ENCODE measurements around the gene PIK3R5.

The PIK3R5 gene

DNA sequence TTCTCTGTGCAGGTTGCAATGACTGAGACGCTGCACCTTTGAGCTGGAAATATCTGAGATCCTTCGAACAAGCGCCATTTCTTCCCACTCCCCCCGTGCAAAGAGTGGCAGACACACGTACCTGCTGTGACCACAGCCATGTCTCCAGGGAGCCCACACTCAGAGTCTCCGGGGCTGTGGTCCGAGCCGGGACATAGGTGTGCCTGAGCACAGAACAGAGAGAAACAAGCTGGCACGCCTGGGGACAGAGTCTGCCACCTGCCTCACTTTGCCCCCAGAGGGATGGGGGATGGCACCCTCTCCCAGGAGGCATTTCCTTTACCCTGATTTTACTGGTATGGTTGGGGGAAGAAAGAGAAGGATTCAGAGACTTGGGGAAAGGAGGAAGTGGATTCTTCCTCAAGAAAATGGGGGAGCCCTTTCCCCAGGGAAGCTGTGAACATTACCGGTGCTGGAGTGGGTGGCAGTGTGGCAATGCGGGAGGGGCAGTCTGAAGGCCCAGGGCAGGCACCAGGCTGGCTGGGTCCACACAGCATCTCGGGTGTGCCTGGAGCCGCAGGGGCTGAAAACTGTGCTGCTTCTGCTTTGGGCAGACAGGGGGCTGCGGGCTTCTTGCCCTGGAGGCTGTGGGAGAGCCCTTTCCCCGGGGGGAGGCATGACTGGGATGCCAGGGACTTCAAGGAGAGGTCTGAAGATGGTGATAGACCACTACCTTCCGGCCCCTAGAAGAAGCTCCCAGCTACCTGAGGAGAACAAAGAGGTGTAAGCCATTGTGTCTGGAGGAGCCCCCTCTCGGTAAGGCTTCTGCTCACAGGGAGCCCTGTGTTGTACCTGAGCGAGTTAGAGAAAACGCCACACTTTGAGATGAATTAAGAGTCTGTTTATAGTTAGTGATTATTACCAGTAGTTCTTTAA is 91.4 kb downstream of the PIK3R5 start:
- no peak overlapping the region for H3K4me3 ChIP-seq (ENCODE audit: low read depth, low read length)
- TF ChIP-seq, protein P1, sequence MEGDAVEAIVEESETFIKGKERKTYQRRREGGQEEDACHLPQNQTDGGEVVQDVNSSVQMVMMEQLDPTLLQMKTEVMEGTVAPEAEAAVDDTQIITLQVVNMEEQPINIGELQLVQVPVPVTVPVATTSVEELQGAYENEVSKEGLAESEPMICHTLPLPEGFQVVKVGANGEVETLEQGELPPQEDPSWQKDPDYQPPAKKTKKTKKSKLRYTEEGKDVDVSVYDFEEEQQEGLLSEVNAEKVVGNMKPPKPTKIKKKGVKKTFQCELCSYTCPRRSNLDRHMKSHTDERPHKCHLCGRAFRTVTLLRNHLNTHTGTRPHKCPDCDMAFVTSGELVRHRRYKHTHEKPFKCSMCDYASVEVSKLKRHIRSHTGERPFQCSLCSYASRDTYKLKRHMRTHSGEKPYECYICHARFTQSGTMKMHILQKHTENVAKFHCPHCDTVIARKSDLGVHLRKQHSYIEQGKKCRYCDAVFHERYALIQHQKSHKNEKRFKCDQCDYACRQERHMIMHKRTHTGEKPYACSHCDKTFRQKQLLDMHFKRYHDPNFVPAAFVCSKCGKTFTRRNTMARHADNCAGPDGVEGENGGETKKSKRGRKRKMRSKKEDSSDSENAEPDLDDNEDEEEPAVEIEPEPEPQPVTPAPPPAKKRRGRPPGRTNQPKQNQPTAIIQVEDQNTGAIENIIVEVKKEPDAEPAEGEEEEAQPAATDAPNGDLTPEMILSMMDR (IDR thresholded peaks at IDR 0.05; ENCODE audit: control insufficient read depth, extremely low read depth, insufficient read depth), result no peak
- no peak for DNase-seq (ENCODE audit: low read depth)

DNA sequence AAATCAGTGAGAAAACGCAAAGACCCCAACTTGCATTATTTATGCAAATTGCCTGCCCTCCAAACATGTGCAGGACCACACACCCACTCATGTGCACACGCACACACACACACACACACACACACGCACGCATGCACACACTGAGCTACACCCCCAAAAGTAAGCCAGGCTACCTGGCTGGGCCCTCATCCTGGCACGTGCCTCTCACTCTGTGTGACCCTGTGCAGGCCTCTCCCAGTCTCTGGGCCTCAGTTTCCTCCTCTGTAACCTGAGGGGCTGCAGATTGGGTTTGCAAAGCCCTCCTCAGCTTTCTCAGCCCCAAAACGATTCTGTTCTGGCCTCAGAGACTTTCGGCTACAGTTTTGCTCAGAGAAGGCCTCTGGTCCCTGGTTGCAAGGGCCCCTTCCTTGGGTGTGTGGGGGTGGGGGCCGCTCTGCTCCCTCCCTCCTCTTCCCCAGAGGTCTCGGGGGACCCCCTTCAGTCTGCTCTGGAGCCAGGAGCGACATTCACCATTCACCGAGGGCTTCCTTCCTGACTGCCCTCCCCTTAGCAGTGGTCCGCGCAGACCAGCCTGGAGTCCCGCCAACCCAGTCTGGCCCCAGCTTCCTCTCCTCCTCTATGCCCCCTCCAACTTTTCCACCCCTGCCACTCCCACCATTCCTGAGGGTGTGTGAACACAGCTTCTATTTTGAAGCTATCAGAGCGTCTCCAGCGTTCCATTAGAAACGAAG is 92.6 kb downstream of the PIK3R5 start:
- no peak overlapping the region for H3K4me3 ChIP-seq (ENCODE audit: low read depth, low read length)
- DNase-seq (ENCODE audit: low read depth), result no peak
- TF ChIP-seq, protein P1 (IDR thresholded peaks at IDR 0.05; ENCODE audit: control insufficient read depth, extremely low read depth, insufficient read depth), result no peak

DNA sequence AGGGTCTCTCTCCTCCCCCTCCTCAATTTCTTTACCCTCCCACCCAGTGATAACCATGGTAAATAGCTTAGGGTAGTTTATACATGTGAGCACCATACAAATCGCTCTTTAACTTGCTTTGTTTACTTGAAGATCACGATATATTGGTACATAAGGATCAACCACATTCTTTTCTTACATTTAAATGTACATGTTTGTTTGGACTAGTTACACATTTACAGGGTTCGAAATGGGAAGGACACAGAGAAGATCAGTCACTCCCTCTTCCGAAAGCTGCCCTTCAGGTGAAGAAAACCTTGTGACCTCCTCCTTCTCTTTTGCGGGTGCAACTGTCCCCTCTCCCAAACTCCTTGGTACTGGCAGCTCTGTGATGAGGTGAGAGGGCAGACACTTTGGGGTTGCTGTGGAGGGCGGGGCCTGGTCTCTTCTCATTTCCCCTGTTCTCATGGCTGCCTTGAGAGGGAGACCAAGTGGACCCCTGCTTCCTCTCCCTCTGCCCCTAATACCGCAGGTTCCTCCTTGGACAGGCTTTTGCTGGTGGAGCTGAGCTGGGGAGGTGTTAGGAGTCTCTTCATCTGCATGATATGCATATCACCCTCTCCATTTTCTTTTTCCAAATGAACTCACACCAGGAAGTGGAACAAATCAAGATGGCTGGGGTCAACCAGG is 93.3 kb downstream of the PIK3R5 start:
- TF ChIP-seq, protein P1 (IDR thresholded peaks at IDR 0.05; ENCODE audit: control insufficient read depth, extremely low read depth, insufficient read depth), result no peak
- no peak overlapping the region for H3K4me3 ChIP-seq (ENCODE audit: low read depth, low read length)
- DNase-seq (ENCODE audit: low read depth), result no peak

DNA sequence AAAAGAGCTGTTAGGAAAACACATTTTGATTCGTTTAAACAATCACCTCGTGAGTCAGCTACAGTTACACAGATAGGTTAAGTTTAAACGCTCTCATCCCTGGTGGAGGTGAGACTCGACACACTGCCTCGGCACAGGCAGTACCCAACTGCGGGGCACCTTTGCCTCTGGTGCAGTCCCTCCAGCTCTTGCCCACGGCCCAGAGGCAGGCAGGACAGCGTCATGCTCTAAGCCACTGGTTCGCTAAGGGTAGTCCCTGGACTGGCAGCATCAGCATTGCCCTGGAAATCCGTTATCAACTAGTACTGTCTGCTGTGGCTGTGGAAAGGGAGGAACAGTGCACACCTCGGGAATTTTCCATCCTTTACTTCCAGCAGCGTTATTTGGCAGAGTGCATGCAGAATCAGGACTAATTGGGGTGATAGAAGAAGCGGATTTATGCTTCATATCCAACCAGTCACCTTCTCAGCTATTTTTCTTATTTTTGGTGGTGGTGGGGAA is 94.4 kb downstream of the PIK3R5 start:
- TF ChIP-seq, protein P1 (IDR thresholded peaks at IDR 0.05; ENCODE audit: control insufficient read depth, extremely low read depth, insufficient read depth), result no peak
- no peak overlapping the region for H3K4me3 ChIP-seq (ENCODE audit: low read depth, low read length)
- DNase-seq (ENCODE audit: low read depth), result no peak

- TF ChIP-seq, protein P1 (IDR thresholded peaks at IDR 0.05; ENCODE audit: control insufficient read depth, extremely low read depth, insufficient read depth), result no peak
- no peak for DNase-seq (ENCODE audit: low read depth)
- no peak overlapping the region for H3K4me3 ChIP-seq (ENCODE audit: low read depth, low read length)
Observed at GRCh38 chr17:8870406-8871040, 95.0 kb downstream of the PIK3R5 start.

GRCh38 chr17:8869114-8869815 is 96.2 kb downstream of the PIK3R5 start:
- TF ChIP-seq, protein P1 (IDR thresholded peaks at IDR 0.05; ENCODE audit: control insufficient read depth, extremely low read depth, insufficient read depth), result no peak
- no peak for DNase-seq (ENCODE audit: low read depth)
- H3K4me3 ChIP-seq (ENCODE audit: low read depth, low read length), result no peak overlapping the region
